Epithelial cell of esophagus (primary cell): ENCODE results near the gene PCIF1.

Experiments
- DNase-seq: peaks from one replicate; pipeline ENCODE4 v3.0.0; 2010; ENCODE audit warnings: low read depth
- H3K4me3 ChIP-seq: 2 replicates; pipeline ENCODE4 v1.5.1; 2011; ENCODE audit warnings: mild to moderate bottlenecking, low read length, control low read depth
- TF ChIP-seq, protein P1 (sequence below): IDR thresholded peaks from 2 replicates; pipeline ENCODE4 v1.5.1; 2011; ENCODE audit warnings: low read depth, mild to moderate bottlenecking, low read length, control low read depth, inconsistent platforms; ENCODE audit not compliant: insufficient read depth; ENCODE audit errors: missing control alignments

PCIF1 gene

DNA sequence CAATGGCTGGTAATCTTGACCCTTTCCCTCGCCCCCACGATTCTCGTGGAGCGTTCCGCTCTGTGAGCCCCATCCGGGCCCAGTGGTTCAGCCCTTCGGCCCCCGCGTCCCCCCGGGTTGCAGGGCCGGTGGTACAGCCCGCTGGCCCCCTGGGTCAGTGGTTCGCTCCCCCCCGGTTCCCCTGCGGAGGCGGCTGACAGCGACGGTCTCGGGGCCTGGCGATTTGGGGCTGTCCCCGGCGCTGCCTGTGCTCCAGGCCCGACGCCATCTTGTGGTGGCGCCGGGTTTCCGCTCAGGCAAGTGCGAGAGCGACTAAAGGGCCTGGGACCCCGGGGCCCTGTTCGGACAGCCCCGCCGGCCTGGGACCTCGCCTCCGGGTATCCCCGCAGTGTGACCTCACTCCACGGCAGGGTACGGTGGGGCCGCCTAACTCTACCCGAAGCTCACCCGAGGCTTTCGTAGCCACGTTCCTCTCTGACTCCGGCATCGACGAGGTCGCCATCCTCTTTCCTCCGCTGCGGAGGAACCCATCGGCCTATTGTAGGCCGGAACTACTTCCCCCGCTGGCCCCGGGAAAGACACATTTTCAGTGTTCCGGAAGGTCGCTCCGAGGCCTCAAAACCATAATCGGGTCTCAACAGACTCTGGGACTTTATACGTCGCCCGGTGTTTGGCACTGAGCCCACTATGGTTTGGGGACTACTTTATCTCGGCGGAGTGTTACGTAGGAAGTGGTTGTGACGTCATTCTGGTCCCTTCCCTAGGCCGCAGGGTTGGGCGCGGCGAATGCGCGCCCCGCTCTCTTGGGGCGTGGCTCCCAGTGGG, 37.4 kb downstream of the PCIF1 start, which contains the start of gene ZNF335:
TSS of gene ZNF335 (minus strand) at position 529 of the 825 bp plus-strand sequence. CDS start 793 bp downstream, outside the sequence.
- H3K4me3 ChIP-seq = peak within 1 kb of the TSS; percentile 98
- TF ChIP-seq, protein P1, sequence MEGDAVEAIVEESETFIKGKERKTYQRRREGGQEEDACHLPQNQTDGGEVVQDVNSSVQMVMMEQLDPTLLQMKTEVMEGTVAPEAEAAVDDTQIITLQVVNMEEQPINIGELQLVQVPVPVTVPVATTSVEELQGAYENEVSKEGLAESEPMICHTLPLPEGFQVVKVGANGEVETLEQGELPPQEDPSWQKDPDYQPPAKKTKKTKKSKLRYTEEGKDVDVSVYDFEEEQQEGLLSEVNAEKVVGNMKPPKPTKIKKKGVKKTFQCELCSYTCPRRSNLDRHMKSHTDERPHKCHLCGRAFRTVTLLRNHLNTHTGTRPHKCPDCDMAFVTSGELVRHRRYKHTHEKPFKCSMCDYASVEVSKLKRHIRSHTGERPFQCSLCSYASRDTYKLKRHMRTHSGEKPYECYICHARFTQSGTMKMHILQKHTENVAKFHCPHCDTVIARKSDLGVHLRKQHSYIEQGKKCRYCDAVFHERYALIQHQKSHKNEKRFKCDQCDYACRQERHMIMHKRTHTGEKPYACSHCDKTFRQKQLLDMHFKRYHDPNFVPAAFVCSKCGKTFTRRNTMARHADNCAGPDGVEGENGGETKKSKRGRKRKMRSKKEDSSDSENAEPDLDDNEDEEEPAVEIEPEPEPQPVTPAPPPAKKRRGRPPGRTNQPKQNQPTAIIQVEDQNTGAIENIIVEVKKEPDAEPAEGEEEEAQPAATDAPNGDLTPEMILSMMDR = peak; percentile 22
- peak; percentile 95 for DNase-seq

DNA sequence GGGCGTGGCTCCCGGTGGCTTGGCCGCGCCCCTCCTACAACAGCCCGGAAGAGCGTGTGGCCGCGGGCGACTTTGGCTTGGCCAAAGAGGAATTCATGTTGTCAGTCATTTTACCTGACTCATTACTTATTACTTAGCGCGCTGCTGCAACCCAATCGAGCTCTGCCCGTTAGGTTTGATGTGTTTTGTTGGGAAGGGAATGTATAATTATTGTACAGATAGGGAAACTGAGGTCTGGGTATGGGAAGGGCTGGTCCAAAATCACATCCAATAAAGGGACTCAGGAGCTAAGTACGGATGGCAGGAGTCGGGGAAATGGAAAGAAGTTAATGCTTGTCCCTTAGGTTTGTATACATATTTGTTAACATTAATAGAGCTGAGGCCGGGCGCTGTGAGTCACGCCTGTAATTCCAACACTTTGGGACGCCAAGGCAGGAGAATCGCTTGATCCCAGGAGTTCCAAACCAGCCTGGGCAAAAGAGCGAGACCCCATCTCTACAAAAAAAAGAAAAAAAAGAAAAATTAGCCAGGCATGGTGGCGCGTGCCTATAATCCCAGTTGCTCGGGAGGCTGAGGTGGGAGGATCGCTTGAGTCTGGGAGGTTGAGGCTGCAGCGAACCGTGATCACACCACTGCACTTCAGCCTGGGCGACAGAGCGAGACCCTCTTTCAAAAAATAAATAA, 38.2 kb downstream of the PCIF1 start:
- DNase-seq = peak; percentile 99
- peak overlapping the region; percentile 13 for H3K4me3 ChIP-seq
- TF ChIP-seq, protein P1 = no peak

DNA sequence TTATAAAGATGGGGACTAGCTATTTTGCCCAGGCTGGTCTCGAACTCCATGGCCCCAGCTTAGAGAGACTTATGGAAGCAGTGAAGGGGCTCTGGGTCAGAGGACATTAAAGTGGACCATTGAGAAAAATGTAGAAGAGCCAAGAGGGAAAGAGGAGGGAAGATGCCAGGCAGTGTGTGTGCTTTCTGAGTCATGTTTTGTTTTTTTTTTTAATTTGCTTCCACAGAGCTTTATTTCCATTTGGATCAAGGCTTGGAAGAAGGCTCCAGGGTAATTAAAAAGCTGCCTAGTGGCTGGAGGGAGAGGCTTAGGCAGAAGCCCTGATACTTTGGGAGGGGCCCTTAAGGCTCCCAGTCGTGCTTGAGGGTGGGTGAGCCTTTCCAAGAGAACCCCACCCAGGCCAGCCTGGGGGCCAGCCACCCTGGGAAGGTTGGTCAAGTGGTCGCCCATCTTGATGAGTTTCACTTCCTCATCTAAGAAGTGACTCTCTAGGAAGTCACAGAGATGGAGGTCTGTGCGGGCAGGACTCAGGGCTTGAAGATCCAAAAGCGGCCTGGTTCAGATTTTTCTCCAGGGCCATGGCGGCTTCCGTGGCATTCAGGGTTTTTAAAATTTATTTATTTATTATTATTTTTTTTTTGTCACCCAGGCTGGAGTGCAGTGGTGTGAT, 40.5 kb downstream of the PCIF1 start:
- DNase-seq = no peak
- TF ChIP-seq, protein P1 = no peak
- H3K4me3 ChIP-seq = no peak overlapping the region

DNA sequence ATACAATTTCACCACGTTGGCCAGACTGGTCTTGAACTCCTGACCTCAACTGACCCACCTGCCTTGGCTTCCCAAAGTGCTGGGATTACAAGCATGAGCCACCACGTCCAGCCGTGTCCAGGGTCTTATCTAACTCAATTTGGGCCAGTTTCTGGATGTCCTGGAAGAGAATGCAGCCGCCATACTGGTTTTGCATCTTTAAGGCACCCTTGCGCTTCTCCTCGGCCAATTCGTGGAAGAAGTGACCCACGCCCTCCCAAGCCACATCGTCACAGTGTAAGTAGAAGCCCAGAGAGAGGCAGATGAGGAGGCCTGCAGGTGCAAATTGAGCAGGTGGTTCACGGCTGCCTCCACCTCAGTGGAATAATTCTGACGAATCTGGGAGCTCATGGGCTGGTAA, 41.2 kb downstream of the PCIF1 start:
- TF ChIP-seq, protein P1 = no peak
- no peak overlapping the region for H3K4me3 ChIP-seq
- DNase-seq = no peak

DNA sequence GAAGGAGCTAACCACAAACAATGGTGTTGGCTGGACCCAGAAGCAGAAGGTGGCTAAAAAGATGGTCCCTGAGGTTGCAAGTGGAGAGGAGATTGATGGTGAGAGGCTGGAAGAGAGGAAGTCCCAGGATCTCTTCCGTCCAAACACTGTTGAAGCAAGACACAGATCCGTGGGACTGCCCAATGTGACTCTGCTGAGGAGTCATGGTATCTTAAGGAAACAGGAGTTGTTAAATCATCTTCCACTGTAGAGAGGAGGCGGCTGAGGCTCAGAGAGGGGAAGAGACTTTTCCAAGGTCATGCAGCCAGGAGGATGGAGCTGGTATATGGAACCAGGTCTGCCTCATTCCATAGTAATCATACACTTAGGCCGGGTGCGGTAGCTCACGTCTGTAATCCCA, 41.6 kb downstream of the PCIF1 start:
- no peak overlapping the region for H3K4me3 ChIP-seq
- TF ChIP-seq, protein P1 = no peak
- DNase-seq = no peak

DNA sequence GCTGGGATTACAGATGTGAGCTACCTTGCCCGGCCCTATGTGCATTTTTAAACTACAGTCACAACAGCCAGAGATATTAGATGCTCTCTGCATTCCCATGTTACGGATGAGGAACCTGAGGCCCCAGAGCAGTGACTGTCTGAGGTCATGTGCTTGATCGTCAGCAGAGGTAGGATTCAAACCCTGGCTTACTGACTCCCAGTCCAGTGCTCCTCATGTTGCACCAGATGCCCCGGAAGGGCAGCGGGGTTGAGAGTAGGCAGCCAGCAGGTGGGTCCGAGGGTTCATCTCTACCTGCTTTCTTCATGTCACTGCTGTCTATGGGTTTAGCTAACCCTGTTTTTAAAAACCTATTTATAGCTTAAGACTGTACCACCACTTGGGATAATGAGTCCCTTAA, 46.8 kb downstream of the PCIF1 start:
- H3K4me3 ChIP-seq = no peak overlapping the region
- TF ChIP-seq, protein P1 = no peak
- DNase-seq = no peak
